Heart left ventricle (tissue), 13 donors: Measurements from ENCODE around the gene SH3GLB1.

Source experiments
- CTCF ChIP-seq, 12 donors: fragments of 200-600 bp; sonication (generic) in 4 of 12; IDR thresholded peaks; one replicate each; pipeline versions ENCODE4 v1.5.0 to v1.8.0; 2018 to 2022; ENCODE audit warnings: antibody characterized with exemption in 12 of 12, mild to moderate bottlenecking in 5 of 12
- POLR2A ChIP-seq, 2 donors: fragments of 450-650 bp; IDR thresholded peaks; one replicate each; pipeline ENCODE4 v1.6.1; 2017; ENCODE audit warnings: antibody characterized with exemption in 2 of 2, mild to moderate bottlenecking in 2 of 2, moderate library complexity in 2 of 2
- donor health status: ischemic (EF 13 %, LVEDD 7.1; RV severe dilation, severe dysfunction).
- donor health status: DM: no; HTN: yes; CAD: no.
- donor health status: DM: no; HTN: no; CAD: no.
- donor health status: ischemic (EF 25% LVEDD 6.9; RV normal size, moderate dysfunction).
- donor health status: ischemic (EF 25% LVEDD 5.7; RV mildly dilated, moderate dysfunction).
- donor health status: ischemic (EF 35%, LVEDD 5.7; RV mildly dilated, moderate dysfunction).
- donor health status: nonischemic (EF 11% LVEDD 7.7; RV severe dilation, severe dysfunction).
- donor health status: DM: yes; HTN: yes; CAD: no.
- donor health status: PGD.
- donor health status: ischemic (EF 29% LVEDD 5.4; RV normal size, mild dysfunction).
- donor health status: nonischemic (EF 23%, LVEDD 6.1; RV moderate dilation, normal function).

- TF ChIP-seq CTCF (IDR thresholded peaks at IDR 0.05): no peak
- no peak for TF ChIP-seq POLR2A (IDR thresholded peaks at IDR 0.05)
These were observed 2.6 kb upstream of the SH3GLB1 start for GRCh38 chr1:86701731-86702130.
